ENCODE results near the gene PHF2. TPM values are rescaled to one million over a fixed set of nuclear protein-coding genes. Genes with fewer than 3 reads are reported as not detected.

PHF2 gene
- total RNA-seq, 2 experiments from 2014 or later = 22.1 to 23.5 TPM

- ATAC-seq = no peak
- CTCF ChIA-PET = no interaction called here
Observed at GRCh38 chr9:93709600-93710369, 133.4 kb downstream of the PHF2 start.

GRCh38 chr9:93710370-93710723, 134.0 kb downstream of the PHF2 start:
- DNase-seq (no peak), ATAC-seq (no peak)
- peaks cover 7% of the 10 kb centered on the region for H3K27me3 Mint-ChIP-seq (ENCODE audit: low read depth)
- H3K4me1 Mint-ChIP-seq (ENCODE audit: low read depth) = peaks cover 5% of the 10 kb centered on the region
- ChIA-PET CTCF (no interaction called here), POLR2A (no interaction called here)
- no peak overlapping the region for H3K4me3 Mint-ChIP-seq
- no peak overlapping the region for H3K27ac Mint-ChIP-seq
- H3K36me3 Mint-ChIP-seq (ENCODE audit: low read depth) = no peaks in the 10 kb centered on the region
- peaks cover 11% of the 10 kb centered on the region for H3K9me3 Mint-ChIP-seq (ENCODE audit: insufficient read depth)

More at GRCh38 chr9:93709600-93710369, 133.4 kb downstream of the PHF2 start:
- H3K36me3 Mint-ChIP-seq (ENCODE audit: low read depth) = no peaks in the 10 kb centered on the region
- no peak overlapping the region for H3K4me3 Mint-ChIP-seq
- POLR2A ChIA-PET = no interaction called here
- no peak overlapping the region for H3K27ac Mint-ChIP-seq
- peaks cover 5% of the 10 kb centered on the region for H3K4me1 Mint-ChIP-seq (ENCODE audit: low read depth)
- no peak for DNase-seq
- H3K27me3 Mint-ChIP-seq (ENCODE audit: low read depth) = peaks cover 6% of the 10 kb centered on the region
- peaks cover 9% of the 10 kb centered on the region for H3K9me3 Mint-ChIP-seq (ENCODE audit: insufficient read depth)

- H3K27me3 Mint-ChIP-seq (ENCODE audit: low read depth) = peaks cover 5% of the 10 kb centered on the region
- H3K9me3 Mint-ChIP-seq (ENCODE audit: insufficient read depth) = peaks cover 8% of the 10 kb centered on the region
- peaks cover 5% of the 10 kb centered on the region for H3K4me1 Mint-ChIP-seq (ENCODE audit: low read depth)
- no peak for ATAC-seq
- no peak for DNase-seq
- CTCF ChIA-PET = no interaction called here
- POLR2A ChIA-PET = no interaction called here
- no peak overlapping the region for H3K4me3 Mint-ChIP-seq
- no peak overlapping the region for H3K27ac Mint-ChIP-seq
- no peaks in the 10 kb centered on the region for H3K36me3 Mint-ChIP-seq (ENCODE audit: low read depth)
Observed at GRCh38 chr9:93711002-93711401, 134.6 kb downstream of the PHF2 start.

GRCh38 chr9:93712896-93713295, 136.5 kb downstream of the PHF2 start:
- no peak for ATAC-seq
- no peak overlapping the region for H3K4me3 Mint-ChIP-seq
- H3K36me3 Mint-ChIP-seq (ENCODE audit: low read depth) = no peaks in the 10 kb centered on the region
- peaks cover 5% of the 10 kb centered on the region for H3K27me3 Mint-ChIP-seq (ENCODE audit: low read depth)
- no peak overlapping the region for H3K27ac Mint-ChIP-seq
- H3K4me1 Mint-ChIP-seq (ENCODE audit: low read depth) = peaks cover 5% of the 10 kb centered on the region
- no peak for DNase-seq
- H3K9me3 Mint-ChIP-seq (ENCODE audit: insufficient read depth) = peaks cover 15% of the 10 kb centered on the region
- ChIA-PET CTCF (no interaction called here), POLR2A (no interaction called here)

GRCh38 chr9:93713716-93714115, 137.3 kb downstream of the PHF2 start:
- Mint-ChIP-seq H3K4me1 (ENCODE audit: low read depth) (peaks cover 5% of the 10 kb centered on the region), H3K9me3 (ENCODE audit: insufficient read depth) (peaks cover 20% of the 10 kb centered on the region), H3K36me3 (ENCODE audit: low read depth) (no peaks in the 10 kb centered on the region), H3K4me3 (no peak overlapping the region), H3K27me3 (ENCODE audit: low read depth) (peaks cover 5% of the 10 kb centered on the region), H3K27ac (no peak overlapping the region)
- ChIA-PET CTCF (no interaction called here), POLR2A (no interaction called here)
- no peak for ATAC-seq
- no peak for DNase-seq

- no peak for DNase-seq
- no peak overlapping the region for H3K4me3 Mint-ChIP-seq
- no peak overlapping the region for H3K27ac Mint-ChIP-seq
- ATAC-seq = no peak
- H3K27me3 Mint-ChIP-seq (ENCODE audit: low read depth) = no peaks in the 10 kb centered on the region
- POLR2A ChIA-PET = no interaction called here
- no peaks in the 10 kb centered on the region for H3K4me1 Mint-ChIP-seq (ENCODE audit: low read depth)
- no peaks in the 10 kb centered on the region for H3K36me3 Mint-ChIP-seq (ENCODE audit: low read depth)
- CTCF ChIA-PET = no interaction called here
- peaks cover 9% of the 10 kb centered on the region for H3K9me3 Mint-ChIP-seq (ENCODE audit: insufficient read depth)
Observed at GRCh38 chr9:93721417-93721965, 145.1 kb downstream of the PHF2 start.

GRCh38 chr9:93724852-93725251, 148.5 kb downstream of the PHF2 start:
- no peak for DNase-seq
- no peaks in the 10 kb centered on the region for H3K9me3 Mint-ChIP-seq (ENCODE audit: insufficient read depth)
- ChIA-PET POLR2A (no interaction called here), CTCF (no interaction called here)
- H3K4me1 Mint-ChIP-seq (ENCODE audit: low read depth) = no peaks in the 10 kb centered on the region
- no peaks in the 10 kb centered on the region for H3K27me3 Mint-ChIP-seq (ENCODE audit: low read depth)
- no peak for ATAC-seq
- no peak overlapping the region for H3K4me3 Mint-ChIP-seq
- H3K36me3 Mint-ChIP-seq (ENCODE audit: low read depth) = no peaks in the 10 kb centered on the region
- no peak overlapping the region for H3K27ac Mint-ChIP-seq

- H3K4me3 Mint-ChIP-seq = no peak overlapping the region
- H3K27me3 Mint-ChIP-seq (ENCODE audit: low read depth) = no peaks in the 10 kb centered on the region
- no peaks in the 10 kb centered on the region for H3K9me3 Mint-ChIP-seq (ENCODE audit: insufficient read depth)
- no peaks in the 10 kb centered on the region for H3K4me1 Mint-ChIP-seq (ENCODE audit: low read depth)
- no peak for DNase-seq
- H3K27ac Mint-ChIP-seq = no peak overlapping the region
- POLR2A ChIA-PET = no interaction called here
- no peaks in the 10 kb centered on the region for H3K36me3 Mint-ChIP-seq (ENCODE audit: low read depth)
- CTCF ChIA-PET = no interaction called here
- no peak for ATAC-seq
Observed at GRCh38 chr9:93725382-93725781, 149.0 kb downstream of the PHF2 start.

- no peaks in the 10 kb centered on the region for H3K27me3 Mint-ChIP-seq (ENCODE audit: low read depth)
- no peak overlapping the region for H3K27ac Mint-ChIP-seq
- CTCF ChIA-PET = no interaction called here
- ATAC-seq (no peak), DNase-seq (no peak)
- POLR2A ChIA-PET = no interaction called here
- no peaks in the 10 kb centered on the region for H3K9me3 Mint-ChIP-seq (ENCODE audit: insufficient read depth)
- H3K4me1 Mint-ChIP-seq (ENCODE audit: low read depth) = no peaks in the 10 kb centered on the region
- no peaks in the 10 kb centered on the region for H3K36me3 Mint-ChIP-seq (ENCODE audit: low read depth)
- H3K4me3 Mint-ChIP-seq = no peak overlapping the region
Observed at GRCh38 chr9:93726147-93726546, 149.8 kb downstream of the PHF2 start.

Small RNA genes lying within 50 kb of the gene (microRNA-seq; reads per million reads assigned to microRNA genes)
- gene MIR548AU = not detected

Other genes with a start within 250 kb of the PHF2 start
- 100 to 1,000 TPM; 139 to 141 TPM for gene FAM120A, start 124.9 kb upstream of the PHF2 start, total RNA-seq
- 10 to 100 TPM; 35.1 to 36.5 TPM for gene FAM120AOS, start 123.0 kb upstream of the PHF2 start, total RNA-seq

All from activated CD8-positive, alpha-beta T cell treated with anti-CD3 and anti-CD28 coated beads, Interleukin-2, amount 10 ng/mL, durations not matched to agents 7 days and 5 days (primary cell).